ENCODE data around the gene CORO2B.

CORO2B gene

GRCh38 chr15:68617001-68617400, 38.2 kb downstream of the CORO2B start:
- H3K27me3 ChIP-seq (ENCODE audit: control insufficient read depth, insufficient read depth, low read length, poor library complexity, severe bottlenecking), result no peaks in the 10 kb centered on the region
- H3K9me3 ChIP-seq (ENCODE audit: control insufficient read depth, low read length), result no peaks in the 10 kb centered on the region
- H3K27ac ChIP-seq (ENCODE audit: insufficient read depth, low read depth, low read length, poor library complexity, severe bottlenecking), result no peak overlapping the region
- H3K4me3 ChIP-seq (ENCODE audit: insufficient read depth, low read depth, low read length), result no peak overlapping the region
- peaks cover 19% of the 10 kb centered on the region for H3K4me1 ChIP-seq (ENCODE audit: control insufficient read depth, insufficient read depth, low read length)
- WGBS, 2 experiments, result 81 to 84% methylated on average over 2 of the region's 2 CpGs
- no peaks in the 10 kb centered on the region for H3K36me3 ChIP-seq (ENCODE audit: control insufficient read depth, insufficient read depth, low read length)

- Histone ChIP-seq H3K36me3 (ENCODE audit: control insufficient read depth, insufficient read depth, low read length) (no peaks in the 10 kb centered on the region), H3K4me3 (ENCODE audit: insufficient read depth, low read depth, low read length) (no peak overlapping the region), H3K4me1 (ENCODE audit: control insufficient read depth, insufficient read depth, low read length) (peaks cover 19% of the 10 kb centered on the region), H3K27ac (ENCODE audit: insufficient read depth, low read depth, low read length, poor library complexity, severe bottlenecking) (no peak overlapping the region), H3K9me3 (ENCODE audit: control insufficient read depth, low read length) (no peaks in the 10 kb centered on the region), H3K27me3 (ENCODE audit: control insufficient read depth, insufficient read depth, low read length, poor library complexity, severe bottlenecking) (no peaks in the 10 kb centered on the region)
- WGBS, 2 experiments, result 91% methylated on average over 1 of the region's 1 CpG; no CpG with 5 or more reads in 1 of the 2 experiments
These were observed 39.0 kb downstream of the CORO2B start for GRCh38 chr15:68617777-68618176.

GRCh38 chr15:68618394-68618793, 39.6 kb downstream of the CORO2B start:
- H3K27ac ChIP-seq (ENCODE audit: insufficient read depth, low read depth, low read length, poor library complexity, severe bottlenecking), result no peak overlapping the region
- H3K4me1 ChIP-seq (ENCODE audit: control insufficient read depth, insufficient read depth, low read length), result peaks cover 19% of the 10 kb centered on the region
- WGBS, 2 experiments, result 90 to 92% methylated on average over 4 of the region's 4 CpGs

GRCh38 chr15:68618908-68619698, 40.3 kb downstream of the CORO2B start:
- Histone ChIP-seq H3K27ac (ENCODE audit: insufficient read depth, low read depth, low read length, poor library complexity, severe bottlenecking) (no peak overlapping the region), H3K27me3 (ENCODE audit: control insufficient read depth, insufficient read depth, low read length, poor library complexity, severe bottlenecking) (no peaks in the 10 kb centered on the region), H3K9me3 (ENCODE audit: control insufficient read depth, low read length) (no peaks in the 10 kb centered on the region), H3K4me1 (ENCODE audit: control insufficient read depth, insufficient read depth, low read length) (peaks cover 15% of the 10 kb centered on the region), H3K4me3 (ENCODE audit: insufficient read depth, low read depth, low read length) (no peak overlapping the region), H3K36me3 (ENCODE audit: control insufficient read depth, insufficient read depth, low read length) (no peaks in the 10 kb centered on the region)
- WGBS, 2 experiments, result 92 to 94% methylated on average over 4 of the region's 4 CpGs

More at GRCh38 chr15:68618394-68618793, 39.6 kb downstream of the CORO2B start:
- no peak overlapping the region for H3K4me3 ChIP-seq (ENCODE audit: insufficient read depth, low read depth, low read length)
- no peaks in the 10 kb centered on the region for H3K9me3 ChIP-seq (ENCODE audit: control insufficient read depth, low read length)
- H3K36me3 ChIP-seq (ENCODE audit: control insufficient read depth, insufficient read depth, low read length), result no peaks in the 10 kb centered on the region
- H3K27me3 ChIP-seq (ENCODE audit: control insufficient read depth, insufficient read depth, low read length, poor library complexity, severe bottlenecking), result no peaks in the 10 kb centered on the region

- H3K4me1 ChIP-seq (ENCODE audit: control insufficient read depth, insufficient read depth, low read length), result peaks cover 4% of the 10 kb centered on the region
- H3K27me3 ChIP-seq (ENCODE audit: control insufficient read depth, insufficient read depth, low read length, poor library complexity, severe bottlenecking), result no peaks in the 10 kb centered on the region
- WGBS, 2 experiments, result 71 to 73% methylated on average over 19 of the region's 19 CpGs
- no peak overlapping the region for H3K27ac ChIP-seq (ENCODE audit: insufficient read depth, low read depth, low read length, poor library complexity, severe bottlenecking)
- no peaks in the 10 kb centered on the region for H3K9me3 ChIP-seq (ENCODE audit: control insufficient read depth, low read length)
- no peaks in the 10 kb centered on the region for H3K36me3 ChIP-seq (ENCODE audit: control insufficient read depth, insufficient read depth, low read length)
- no peak overlapping the region for H3K4me3 ChIP-seq (ENCODE audit: insufficient read depth, low read depth, low read length)
These were observed 42.1 kb downstream of the CORO2B start for GRCh38 chr15:68620721-68621527.

GRCh38 chr15:68621535-68621934, 42.7 kb downstream of the CORO2B start:
- H3K9me3 ChIP-seq (ENCODE audit: control insufficient read depth, low read length), result no peaks in the 10 kb centered on the region
- peaks cover 7% of the 10 kb centered on the region for H3K4me1 ChIP-seq (ENCODE audit: control insufficient read depth, insufficient read depth, low read length)
- 95 to 97% methylated on average over 1 of the region's 1 CpG for WGBS, 2 experiments
- H3K27me3 ChIP-seq (ENCODE audit: control insufficient read depth, insufficient read depth, low read length, poor library complexity, severe bottlenecking), result no peaks in the 10 kb centered on the region
- no peak overlapping the region for H3K4me3 ChIP-seq (ENCODE audit: insufficient read depth, low read depth, low read length)
- no peak overlapping the region for H3K27ac ChIP-seq (ENCODE audit: insufficient read depth, low read depth, low read length, poor library complexity, severe bottlenecking)
- H3K36me3 ChIP-seq (ENCODE audit: control insufficient read depth, insufficient read depth, low read length), result no peaks in the 10 kb centered on the region

- Histone ChIP-seq H3K9me3 (ENCODE audit: control insufficient read depth, low read length) (no peaks in the 10 kb centered on the region), H3K27me3 (ENCODE audit: control insufficient read depth, insufficient read depth, low read length, poor library complexity, severe bottlenecking) (no peaks in the 10 kb centered on the region), H3K27ac (ENCODE audit: insufficient read depth, low read depth, low read length, poor library complexity, severe bottlenecking) (no peak overlapping the region), H3K4me1 (ENCODE audit: control insufficient read depth, insufficient read depth, low read length) (peaks cover 7% of the 10 kb centered on the region), H3K36me3 (ENCODE audit: control insufficient read depth, insufficient read depth, low read length) (no peaks in the 10 kb centered on the region), H3K4me3 (ENCODE audit: insufficient read depth, low read depth, low read length) (no peak overlapping the region)
- WGBS, 2 experiments, result 56 to 64% methylated on average over 13 of the region's 13 CpGs
These were observed 44.6 kb downstream of the CORO2B start for GRCh38 chr15:68623301-68623892.

- 54 to 70% methylated on average over 4 of the region's 4 CpGs for WGBS, 2 experiments
- no peaks in the 10 kb centered on the region for H3K9me3 ChIP-seq (ENCODE audit: control insufficient read depth, low read length)
These were observed 47.1 kb downstream of the CORO2B start for GRCh38 chr15:68625853-68626252.

GRCh38 chr15:68626283-68626682, 47.5 kb downstream of the CORO2B start:
- Histone ChIP-seq H3K27ac (ENCODE audit: insufficient read depth, low read depth, low read length, poor library complexity, severe bottlenecking) (no peak overlapping the region), H3K36me3 (ENCODE audit: control insufficient read depth, insufficient read depth, low read length) (no peaks in the 10 kb centered on the region), H3K4me3 (ENCODE audit: insufficient read depth, low read depth, low read length) (no peak overlapping the region), H3K9me3 (ENCODE audit: control insufficient read depth, low read length) (no peaks in the 10 kb centered on the region), H3K27me3 (ENCODE audit: control insufficient read depth, insufficient read depth, low read length, poor library complexity, severe bottlenecking) (no peaks in the 10 kb centered on the region), H3K4me1 (ENCODE audit: control insufficient read depth, insufficient read depth, low read length) (peaks cover 7% of the 10 kb centered on the region)
- WGBS, 2 experiments, result 52 to 59% methylated on average over 3 of the region's 3 CpGs

More at GRCh38 chr15:68625853-68626252, 47.1 kb downstream of the CORO2B start:
- Histone ChIP-seq H3K4me3 (ENCODE audit: insufficient read depth, low read depth, low read length) (no peak overlapping the region), H3K27ac (ENCODE audit: insufficient read depth, low read depth, low read length, poor library complexity, severe bottlenecking) (no peak overlapping the region), H3K4me1 (ENCODE audit: control insufficient read depth, insufficient read depth, low read length) (peaks cover 11% of the 10 kb centered on the region), H3K27me3 (ENCODE audit: control insufficient read depth, insufficient read depth, low read length, poor library complexity, severe bottlenecking) (no peaks in the 10 kb centered on the region), H3K36me3 (ENCODE audit: control insufficient read depth, insufficient read depth, low read length) (no peaks in the 10 kb centered on the region)

GRCh38 chr15:68626739-68627138, 47.9 kb downstream of the CORO2B start:
- no peaks in the 10 kb centered on the region for H3K27me3 ChIP-seq (ENCODE audit: control insufficient read depth, insufficient read depth, low read length, poor library complexity, severe bottlenecking)
- H3K36me3 ChIP-seq (ENCODE audit: control insufficient read depth, insufficient read depth, low read length), result no peaks in the 10 kb centered on the region
- no peak overlapping the region for H3K27ac ChIP-seq (ENCODE audit: insufficient read depth, low read depth, low read length, poor library complexity, severe bottlenecking)
- no peak overlapping the region for H3K4me3 ChIP-seq (ENCODE audit: insufficient read depth, low read depth, low read length)
- no peaks in the 10 kb centered on the region for H3K9me3 ChIP-seq (ENCODE audit: control insufficient read depth, low read length)
- H3K4me1 ChIP-seq (ENCODE audit: control insufficient read depth, insufficient read depth, low read length), result peaks cover 6% of the 10 kb centered on the region
- 68 to 83% methylated on average over 2 to 3 of the region's 3 CpGs for WGBS, 2 experiments

All from ectodermal cell (in vitro differentiated cells).